ENCODE data around the gene ZYG11A. TPM values are rescaled to one million over a fixed set of nuclear protein-coding genes. Genes with fewer than 3 reads are reported as not detected.

The ZYG11A gene
- total RNA-seq, 4 donors from 2014 or later, result not detected

DNA sequence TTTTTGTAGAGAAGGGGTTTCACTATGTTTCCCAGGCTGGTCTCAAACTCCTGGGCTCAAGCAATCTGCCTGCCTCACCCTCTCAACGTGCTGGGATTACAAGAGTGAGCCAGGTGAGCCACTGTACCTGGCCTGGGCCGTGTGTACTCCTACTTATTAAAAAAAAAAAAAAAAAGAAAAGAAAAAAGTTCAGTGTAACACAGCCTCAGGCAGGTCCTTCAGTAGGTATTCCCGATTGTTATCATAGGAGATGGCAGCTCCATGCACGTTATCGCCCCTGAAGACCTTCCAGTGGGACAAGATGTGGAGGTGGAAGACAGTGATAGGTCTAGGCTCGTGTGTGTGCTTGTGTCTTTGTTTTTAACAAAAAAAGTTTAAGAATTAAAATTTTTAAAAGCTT is 75.6 kb downstream of the ZYG11A start:
- H3K4me3 ChIP-seq, result no peak overlapping the region
- H3K27me3 ChIP-seq, result no peaks in the 10 kb centered on the region
- no peak overlapping the region for H3K27ac ChIP-seq
- no peaks in the 10 kb centered on the region for H3K9me3 ChIP-seq
- no peaks in the 10 kb centered on the region for H3K4me1 ChIP-seq
- no peak for DNase-seq
- TF ChIP-seq POLR2A (IDR thresholded peaks at IDR 0.05), result no peak
- TF ChIP-seq, protein P1, sequence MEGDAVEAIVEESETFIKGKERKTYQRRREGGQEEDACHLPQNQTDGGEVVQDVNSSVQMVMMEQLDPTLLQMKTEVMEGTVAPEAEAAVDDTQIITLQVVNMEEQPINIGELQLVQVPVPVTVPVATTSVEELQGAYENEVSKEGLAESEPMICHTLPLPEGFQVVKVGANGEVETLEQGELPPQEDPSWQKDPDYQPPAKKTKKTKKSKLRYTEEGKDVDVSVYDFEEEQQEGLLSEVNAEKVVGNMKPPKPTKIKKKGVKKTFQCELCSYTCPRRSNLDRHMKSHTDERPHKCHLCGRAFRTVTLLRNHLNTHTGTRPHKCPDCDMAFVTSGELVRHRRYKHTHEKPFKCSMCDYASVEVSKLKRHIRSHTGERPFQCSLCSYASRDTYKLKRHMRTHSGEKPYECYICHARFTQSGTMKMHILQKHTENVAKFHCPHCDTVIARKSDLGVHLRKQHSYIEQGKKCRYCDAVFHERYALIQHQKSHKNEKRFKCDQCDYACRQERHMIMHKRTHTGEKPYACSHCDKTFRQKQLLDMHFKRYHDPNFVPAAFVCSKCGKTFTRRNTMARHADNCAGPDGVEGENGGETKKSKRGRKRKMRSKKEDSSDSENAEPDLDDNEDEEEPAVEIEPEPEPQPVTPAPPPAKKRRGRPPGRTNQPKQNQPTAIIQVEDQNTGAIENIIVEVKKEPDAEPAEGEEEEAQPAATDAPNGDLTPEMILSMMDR (IDR thresholded peaks at IDR 0.05), result no peak
- no peaks in the 10 kb centered on the region for H3K36me3 ChIP-seq

GRCh38 chr1:52919051-52919722 is 76.6 kb downstream of the ZYG11A start:
- Histone ChIP-seq H3K36me3 (no peaks in the 10 kb centered on the region), H3K27me3 (no peaks in the 10 kb centered on the region), H3K4me1 (no peaks in the 10 kb centered on the region), H3K9me3 (no peaks in the 10 kb centered on the region), H3K27ac (peak overlapping the region in 1 of 4 donors; percentile 35), H3K4me3 (no peak overlapping the region)
- no peak for TF ChIP-seq POLR2A (IDR thresholded peaks at IDR 0.05)
- TF ChIP-seq, protein P1 (IDR thresholded peaks at IDR 0.05), result no peak
- DNase-seq, result no peak

DNA sequence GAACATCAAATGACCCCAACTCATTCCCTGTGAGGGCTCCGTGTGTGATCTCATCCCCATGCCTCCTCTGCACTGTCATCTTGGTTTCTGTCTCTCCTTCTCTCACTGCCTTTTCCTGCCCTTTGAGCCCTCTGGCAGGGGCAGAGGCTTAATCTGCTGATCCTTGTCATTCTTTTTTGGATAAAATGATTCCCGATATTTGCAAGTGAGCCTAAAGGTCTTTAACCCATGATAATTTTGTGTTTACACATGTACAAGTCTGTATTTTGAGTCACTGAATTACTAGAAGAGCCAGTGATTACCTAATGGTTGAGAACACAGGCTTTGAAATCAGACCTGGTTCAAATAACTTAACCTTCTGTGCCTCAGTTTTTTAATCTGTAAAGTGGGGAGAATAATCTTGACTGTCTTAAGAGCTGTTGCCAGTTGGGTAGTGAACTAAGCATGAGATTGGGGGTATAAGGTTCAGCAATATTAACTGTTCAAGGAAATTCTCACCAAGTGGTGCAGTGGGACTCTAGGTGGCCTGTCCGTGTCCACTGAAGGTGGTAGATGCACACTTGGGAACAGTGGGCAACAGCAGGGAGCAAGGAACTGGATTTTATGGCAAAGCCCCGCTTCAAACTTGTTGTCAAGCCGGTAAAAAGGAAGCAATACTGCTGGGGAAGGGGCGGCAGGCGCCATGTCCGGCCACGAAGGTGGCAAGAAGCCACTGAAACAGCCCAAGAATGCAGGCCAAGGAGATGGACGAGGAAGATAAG is 77.3 kb downstream of the ZYG11A start:
- Histone ChIP-seq H3K27ac (peak overlapping the region in 1 of 4 donors; percentile 35), H3K36me3 (no peaks in the 10 kb centered on the region), H3K4me1 (no peaks in the 10 kb centered on the region), H3K4me3 (no peak overlapping the region), H3K27me3 (no peaks in the 10 kb centered on the region), H3K9me3 (no peaks in the 10 kb centered on the region)
- TF ChIP-seq, protein P1 (IDR thresholded peaks at IDR 0.05), result no peak
- TF ChIP-seq POLR2A (IDR thresholded peaks at IDR 0.05), result no peak
- DNase-seq, result no peak

- Histone ChIP-seq H3K36me3 (no peaks in the 10 kb centered on the region), H3K4me1 (peaks cover 0 to 2% (median 0%) of the 10 kb centered on the region in 4 donors)
These were observed 78.3 kb downstream of the ZYG11A start for GRCh38 chr1:52920791-52921291.

DNA sequence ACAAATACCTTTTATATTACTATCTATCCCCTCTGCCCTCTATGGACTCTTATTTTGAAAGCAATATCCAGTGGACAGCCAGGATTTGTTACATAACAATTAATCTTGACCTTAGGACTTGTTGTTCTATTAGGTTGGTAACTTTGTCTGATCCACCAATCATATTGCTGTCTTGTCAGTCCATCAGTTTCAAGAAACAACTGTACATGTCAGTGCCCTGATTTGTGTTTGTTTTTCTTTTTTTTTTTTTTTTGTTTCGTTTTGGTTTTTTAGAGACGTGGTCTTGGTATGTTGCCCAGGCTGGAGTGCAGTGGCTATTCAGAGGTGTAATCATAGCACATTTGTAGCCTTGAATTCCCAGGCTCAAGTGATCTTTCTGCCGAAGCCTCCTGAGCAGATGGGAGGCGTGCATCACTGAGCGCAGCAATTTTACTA is 83.0 kb downstream of the ZYG11A start:
- no peak for DNase-seq
- Histone ChIP-seq H3K4me3 (peak overlapping the region in 1 of 4 donors; percentile 12), H3K4me1 (peaks cover 0 to 11% (median 0%) of the 10 kb centered on the region in 4 donors), H3K9me3 (no peaks in the 10 kb centered on the region), H3K27me3 (no peaks in the 10 kb centered on the region), H3K36me3 (no peaks in the 10 kb centered on the region), H3K27ac (no peak overlapping the region)
- TF ChIP-seq, protein P1 (IDR thresholded peaks at IDR 0.05), result no peak
- no peak for TF ChIP-seq POLR2A (IDR thresholded peaks at IDR 0.05)

More at GRCh38 chr1:52920791-52921291, 78.3 kb downstream of the ZYG11A start:
- peak overlapping the region; percentile 59 to 80 (median 70) for H3K4me3 ChIP-seq
- TF ChIP-seq, protein P1 (IDR thresholded peaks at IDR 0.05), result no peak
- TF ChIP-seq POLR2A (IDR thresholded peaks at IDR 0.05), result no peak
- peak in 2 of 3 donors; percentile 55 to 68 for DNase-seq
- H3K27ac ChIP-seq, result peak overlapping the region; percentile 72 to 85 (median 76)
- no peaks in the 10 kb centered on the region for H3K9me3 ChIP-seq
- no peaks in the 10 kb centered on the region for H3K27me3 ChIP-seq
